ENCODE data around the gene PLCH2. TPM values are rescaled to one million over a fixed set of nuclear protein-coding genes. Genes with fewer than 3 reads are reported as not detected.

The PLCH2 gene
- total and polyA plus RNA-seq, 12 donors = 0.06 to 0.51 (median 0.10) TPM; not detected in 2

- WGBS, 2 donors = 76 to 79% methylated on average over 23 to 30 of the region's 30 CpGs
- intact Hi-C loops (cut with DNase I) = no loop called here
- Histone ChIP-seq H3K36me3 (peaks cover 0 to 15% (median 0%) of the 10 kb centered on the region in 9 donors), H3K27ac (peak overlapping the region in 1 of 10 donors; percentile 9), H3K9me3 (no peaks in the 10 kb centered on the region), H3K27me3 (peaks cover 0 to 3% (median 0%) of the 10 kb centered on the region in 7 donors), H3K4me3 (no peak overlapping the region), H3K4me1 (peaks cover 11 to 55% (median 41%) of the 10 kb centered on the region in 9 donors)
- ATAC-seq (no peak), DNase-seq (no peak)
- TF ChIP-seq CTCF (IDR thresholded peaks at IDR 0.05) = no peak
Measured at GRCh38 chr1:2553871-2554620, 78.0 kb downstream of the PLCH2 start.

- TF ChIP-seq CTCF (IDR thresholded peaks at IDR 0.05) = peak in 8 of 9 donors; percentile 17 to 62 (median 54)
- H3K4me1 ChIP-seq = peaks cover 8 to 47% (median 34%) of the 10 kb centered on the region in 9 donors
- peak in 2 of 8 donors; percentile 8 to 12 for ATAC-seq
Measured at GRCh38 chr1:2554621-2555387, 78.7 kb downstream of the PLCH2 start.

More at GRCh38 chr1:2554621-2555387, 78.7 kb downstream of the PLCH2 start:
- intact Hi-C loops (cut with DNase I) = no loop called here
- Histone ChIP-seq H3K27ac (peak overlapping the region in 9 of 10 donors; percentile 91 to 95 (median 93)), H3K9me3 (no peaks in the 10 kb centered on the region), H3K27me3 (peaks cover 0 to 3% (median 0%) of the 10 kb centered on the region in 7 donors), H3K36me3 (peaks cover 0 to 23% (median 0%) of the 10 kb centered on the region in 9 donors), H3K4me3 (peak overlapping the region in 6 of 10 donors; percentile 45 to 81 (median 68))
- DNase-seq = peak in 1 of 2 donors; percentile 55
- 52 to 63% methylated on average over 19 of the region's 19 CpGs for WGBS, 2 donors

Other genes with a start within 250 kb of the PLCH2 start
- 10 to 100 TPM; 29.4 to 50.9 (median 38.3) TPM for gene SKI, start 248.0 kb upstream of the PLCH2 start, total RNA-seq
- 10 to 100 TPM; 13.8 to 16.6 TPM for gene SKI, start 248.0 kb upstream of the PLCH2 start, polyA plus RNA-seq
- 1 to 10 TPM; 3.5 to 7.6 (median 5.7) TPM for gene MORN1, start 84.7 kb upstream of the PLCH2 start, total RNA-seq
- 1 to 10 TPM; 1.2 to 3.0 TPM for gene MORN1, start 84.7 kb upstream of the PLCH2 start, polyA plus RNA-seq
- gene RER1, start 84.4 kb upstream of the PLCH2 start, total RNA-seq = 100 to 1,000 TPM in 1 of 10 donors, 10 to 100 TPM in 9; 70.1 to 107 (median 84.1) TPM
- 10 to 100 TPM; 55.5 to 77.0 TPM for gene RER1, start 84.4 kb upstream of the PLCH2 start, polyA plus RNA-seq
- gene PEX10, start 63.7 kb upstream of the PLCH2 start, total RNA-seq = 10 to 100 TPM; 14.6 to 26.0 (median 18.6) TPM
- gene PEX10, start 63.7 kb upstream of the PLCH2 start, polyA plus RNA-seq = 10 to 100 TPM; 13.7 to 19.1 TPM
- gene PANK4, start 50.3 kb downstream of the PLCH2 start, total RNA-seq = 10 to 100 TPM; 29.8 to 56.4 (median 35.2) TPM
- 10 to 100 TPM; 26.1 to 35.6 TPM for gene PANK4, start 50.3 kb downstream of the PLCH2 start, polyA plus RNA-seq
- gene HES5, start 54.0 kb downstream of the PLCH2 start, total RNA-seq = 1 to 10 TPM in 6 of 10 donors, under 1 TPM in 3, not detected in 1; 0.51 to 3.1 (median 1.4) TPM
- 1 to 10 TPM; 1.0 to 1.1 TPM for gene HES5, start 54.0 kb downstream of the PLCH2 start, polyA plus RNA-seq
- gene TNFRSF14, start 80.1 kb downstream of the PLCH2 start, total RNA-seq = 10 to 100 TPM in 7 of 10 donors, 1 to 10 TPM in 3; 7.5 to 43.8 (median 13.0) TPM
- gene TNFRSF14, start 80.1 kb downstream of the PLCH2 start, polyA plus RNA-seq = 10 to 100 TPM; 19.3 to 59.6 TPM
- gene PRXL2B, start 110.5 kb downstream of the PLCH2 start, total RNA-seq = 10 to 100 TPM in 1 of 10 donors, 1 to 10 TPM in 9; 3.7 to 10.3 (median 5.3) TPM
- gene PRXL2B, start 110.5 kb downstream of the PLCH2 start, polyA plus RNA-seq = 10 to 100 TPM in 1 of 2 donors, 1 to 10 TPM in 1; 6.8 to 12.0 TPM
- under 1 TPM in 3 of 10 donors, not detected in 7; 0.17 to 0.77 (median 0.67) TPM for gene MMEL1, start 156.7 kb downstream of the PLCH2 start, total RNA-seq
- 1 to 10 TPM in 1 of 2 donors, under 1 TPM in 1; 0.46 to 3.9 TPM for gene MMEL1, start 156.7 kb downstream of the PLCH2 start, polyA plus RNA-seq